Measurements from ENCODE around the gene ZNF511.

Gene ZNF511

DNA sequence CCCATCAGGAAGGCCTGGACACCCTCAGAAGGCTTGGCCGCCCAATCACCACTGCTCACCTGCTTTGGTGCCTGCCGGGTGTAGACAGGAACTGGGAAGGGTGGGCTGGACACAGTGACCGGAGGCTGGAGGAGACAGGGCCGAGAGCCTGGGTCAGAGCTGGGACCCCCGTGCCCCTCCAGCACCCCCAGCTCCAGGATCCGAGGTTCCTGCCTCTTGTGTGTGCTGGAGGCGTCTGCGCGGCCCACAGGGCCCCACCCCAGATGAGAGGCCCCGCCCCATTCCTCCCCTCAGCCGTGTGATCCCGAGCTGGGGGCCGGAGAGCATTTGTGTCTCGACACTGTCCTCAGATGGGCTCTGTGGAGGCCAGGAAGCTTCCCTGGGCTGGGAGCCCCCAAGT, 41.4 kb upstream of the ZNF511 start (continued):
- TF ChIP-seq ZNF24 (tag by site-specific recombination; IDR thresholded peaks at IDR 0.05) (no peak), ZNF707 (tag by site-specific recombination; IDR thresholded peaks at IDR 0.05) (no peak), OVOL3 (tag by site-specific recombination; IDR thresholded peaks at IDR 0.05) (no peak), ZNF555 (tag by site-specific recombination; conservative IDR thresholded peaks at IDR 0.05) (no peak), ZNF248 (tag by site-specific recombination; IDR thresholded peaks at IDR 0.05) (no peak), ZNF112 (tag by site-specific recombination; IDR thresholded peaks at IDR 0.05) (no peak)
- TF ChIP-seq, protein P1, sequence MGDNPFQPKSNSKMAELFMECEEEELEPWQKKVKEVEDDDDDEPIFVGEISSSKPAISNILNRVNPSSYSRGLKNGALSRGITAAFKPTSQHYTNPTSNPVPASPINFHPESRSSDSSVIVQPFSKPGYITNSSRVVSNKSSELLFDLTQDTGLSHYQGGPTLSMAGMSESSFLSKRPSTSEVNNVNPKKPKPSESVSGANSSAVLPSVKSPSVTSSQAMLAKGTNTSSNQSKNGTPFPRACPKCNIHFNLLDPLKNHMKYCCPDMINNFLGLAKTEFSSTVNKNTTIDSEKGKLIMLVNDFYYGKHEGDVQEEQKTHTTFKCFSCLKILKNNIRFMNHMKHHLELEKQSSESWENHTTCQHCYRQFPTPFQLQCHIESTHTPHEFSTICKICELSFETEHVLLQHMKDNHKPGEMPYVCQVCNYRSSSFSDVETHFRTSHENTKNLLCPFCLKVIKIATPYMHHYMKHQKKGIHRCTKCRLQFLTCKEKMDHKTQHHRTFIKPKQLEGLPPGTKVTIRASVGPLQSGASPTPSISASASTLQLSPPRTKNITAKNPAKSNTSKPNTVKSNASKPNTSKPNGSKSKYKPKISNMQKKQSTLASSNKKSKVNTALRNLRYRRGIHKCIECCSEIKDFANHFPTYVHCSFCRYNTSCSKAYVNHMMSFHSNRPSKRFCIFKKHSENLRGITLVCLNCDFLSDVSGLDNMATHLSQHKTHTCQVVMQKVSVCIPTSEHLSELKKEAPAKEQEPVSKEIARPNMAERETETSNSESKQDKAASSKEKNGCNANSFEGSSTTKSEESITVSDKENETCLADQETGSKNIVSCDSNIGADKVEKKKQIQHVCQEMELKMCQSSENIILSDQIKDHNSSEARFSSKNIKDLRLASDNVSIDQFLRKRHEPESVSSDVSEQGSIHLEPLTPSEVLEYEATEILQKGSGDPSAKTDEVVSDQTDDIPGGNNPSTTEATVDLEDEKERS (tag by site-specific recombination; IDR thresholded peaks at IDR 0.05): no peak

DNA sequence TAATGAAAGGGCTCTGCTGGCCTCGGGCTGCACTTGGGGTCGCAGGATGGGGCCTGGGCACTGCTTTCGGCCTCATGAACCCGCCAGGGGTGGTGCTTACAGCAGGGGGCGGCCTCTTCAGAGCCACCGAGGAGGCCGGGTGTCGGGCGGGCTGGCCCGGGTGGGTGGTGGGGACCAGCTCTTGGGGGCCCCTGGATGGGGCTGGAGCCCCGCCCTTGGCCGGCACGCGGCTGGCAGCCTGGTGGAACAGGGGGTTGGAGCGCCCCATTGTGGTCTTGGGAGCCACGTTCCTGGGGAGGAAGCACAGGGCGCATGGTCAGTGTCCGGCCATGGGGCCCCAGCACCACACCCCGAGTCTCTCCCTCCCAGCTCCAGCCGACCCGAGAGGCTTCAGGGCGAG, 40.9 kb upstream of the ZNF511 start:
- CTCF ChIA-PET: interaction anchor here (0.7 kb wide), 1 partner anchor 125 kb away, joined by 3 read pairs; no protein-coding TSS in a partner anchor
- Histone ChIP-seq H3K27ac (ENCODE audit: extremely low read depth, low read depth, low read length) (no peak overlapping the region), H3K4me3 (ENCODE audit: low read depth, low read length) (no peak overlapping the region), H3K9me3 (ENCODE audit: control insufficient read depth, insufficient read depth, low read depth, low read length) (no peaks in the 10 kb centered on the region), H3K36me3 (ENCODE audit: control insufficient read depth in 2 of 2, insufficient read depth in 1 of 2, low read length in 2 of 2) (peaks cover 0 to 10% of the 10 kb centered on the region in 2 experiments; a peak in 1 of 3 replicates), H3K4me1 (ENCODE audit: control insufficient read depth, insufficient read depth, low read length) (no peaks in the 10 kb centered on the region)
- POLR2A ChIA-PET: no interaction called here
- no peak for TF ChIP-seq OVOL3 (tag by site-specific recombination; IDR thresholded peaks at IDR 0.05)
- TF ChIP-seq ZNF670 (tag by site-specific recombination; IDR thresholded peaks at IDR 0.05; ENCODE audit: low read depth): no peak

DNA sequence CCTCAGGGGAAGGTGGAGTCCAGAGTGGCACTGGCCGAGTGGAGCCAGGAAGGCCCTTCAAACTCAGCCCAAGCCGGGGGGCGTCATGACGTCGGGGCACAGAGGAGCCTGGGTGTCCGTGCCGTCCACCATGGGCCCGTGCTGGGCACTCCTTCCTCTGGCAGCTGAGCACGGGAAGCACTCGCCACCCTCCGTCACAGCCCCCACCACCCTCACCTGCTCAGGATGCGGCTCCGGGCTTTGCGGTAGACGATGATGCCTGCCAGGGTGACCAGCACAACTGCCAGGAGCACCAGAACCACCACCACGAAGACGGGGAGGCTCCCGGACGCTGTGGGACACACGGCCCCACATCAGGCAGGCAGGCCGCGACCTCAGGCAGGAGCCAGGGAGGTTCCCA, 40.2 kb upstream of the ZNF511 start:
- CTCF ChIA-PET: interaction anchor here (0.5 kb wide), 1 partner anchor 328 kb away, joined by 5 read pairs; no protein-coding TSS in a partner anchor

More for the DNA sequence above, 40.2 kb upstream of the ZNF511 start:
- Histone ChIP-seq H3K27ac (ENCODE audit: extremely low read depth, low read depth, low read length) (no peak overlapping the region), H3K4me3 (ENCODE audit: low read depth, low read length) (no peak overlapping the region), H3K4me1 (ENCODE audit: control insufficient read depth, insufficient read depth, low read length) (no peaks in the 10 kb centered on the region), H3K9me3 (ENCODE audit: control insufficient read depth, insufficient read depth, low read depth, low read length) (no peaks in the 10 kb centered on the region), H3K36me3 (ENCODE audit: control insufficient read depth in 2 of 2, insufficient read depth in 1 of 2, low read length in 2 of 2) (peaks cover 0 to 10% of the 10 kb centered on the region in 2 experiments; a peak in 1 of 3 replicates)
- TF ChIP-seq, protein P2, sequence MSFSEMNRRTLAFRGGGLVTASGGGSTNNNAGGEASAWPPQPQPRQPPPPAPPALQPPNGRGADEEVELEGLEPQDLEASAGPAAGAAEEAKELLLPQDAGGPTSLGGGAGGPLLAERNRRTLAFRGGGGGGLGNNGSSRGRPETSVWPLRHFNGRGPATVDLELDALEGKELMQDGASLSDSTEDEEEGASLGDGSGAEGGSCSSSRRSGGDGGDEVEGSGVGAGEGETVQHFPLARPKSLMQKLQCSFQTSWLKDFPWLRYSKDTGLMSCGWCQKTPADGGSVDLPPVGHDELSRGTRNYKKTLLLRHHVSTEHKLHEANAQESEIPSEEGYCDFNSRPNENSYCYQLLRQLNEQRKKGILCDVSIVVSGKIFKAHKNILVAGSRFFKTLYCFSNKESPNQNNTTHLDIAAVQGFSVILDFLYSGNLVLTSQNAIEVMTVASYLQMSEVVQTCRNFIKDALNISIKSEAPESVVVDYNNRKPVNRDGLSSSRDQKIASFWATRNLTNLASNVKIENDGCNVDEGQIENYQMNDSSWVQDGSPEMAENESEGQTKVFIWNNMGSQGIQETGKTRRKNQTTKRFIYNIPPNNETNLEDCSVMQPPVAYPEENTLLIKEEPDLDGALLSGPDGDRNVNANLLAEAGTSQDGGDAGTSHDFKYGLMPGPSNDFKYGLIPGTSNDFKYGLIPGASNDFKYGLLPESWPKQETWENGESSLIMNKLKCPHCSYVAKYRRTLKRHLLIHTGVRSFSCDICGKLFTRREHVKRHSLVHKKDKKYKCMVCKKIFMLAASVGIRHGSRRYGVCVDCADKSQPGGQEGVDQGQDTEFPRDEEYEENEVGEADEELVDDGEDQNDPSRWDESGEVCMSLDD (tag by site-specific recombination; IDR thresholded peaks at IDR 0.05): no peak
- TF ChIP-seq, protein P3, sequence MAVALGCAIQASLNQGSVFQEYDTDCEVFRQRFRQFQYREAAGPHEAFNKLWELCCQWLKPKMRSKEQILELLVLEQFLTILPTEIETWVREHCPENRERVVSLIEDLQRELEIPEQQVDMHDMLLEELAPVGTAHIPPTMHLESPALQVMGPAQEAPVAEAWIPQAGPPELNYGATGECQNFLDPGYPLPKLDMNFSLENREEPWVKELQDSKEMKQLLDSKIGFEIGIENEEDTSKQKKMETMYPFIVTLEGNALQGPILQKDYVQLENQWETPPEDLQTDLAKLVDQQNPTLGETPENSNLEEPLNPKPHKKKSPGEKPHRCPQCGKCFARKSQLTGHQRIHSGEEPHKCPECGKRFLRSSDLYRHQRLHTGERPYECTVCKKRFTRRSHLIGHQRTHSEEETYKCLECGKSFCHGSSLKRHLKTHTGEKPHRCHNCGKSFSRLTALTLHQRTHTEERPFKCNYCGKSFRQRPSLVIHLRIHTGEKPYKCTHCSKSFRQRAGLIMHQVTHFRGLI (tag by site-specific recombination; IDR thresholded peaks at IDR 0.05): 0 out of 2 replicates have a peak, but pooled peaks have one; percentile 29
- TF ChIP-seq, protein P4, sequence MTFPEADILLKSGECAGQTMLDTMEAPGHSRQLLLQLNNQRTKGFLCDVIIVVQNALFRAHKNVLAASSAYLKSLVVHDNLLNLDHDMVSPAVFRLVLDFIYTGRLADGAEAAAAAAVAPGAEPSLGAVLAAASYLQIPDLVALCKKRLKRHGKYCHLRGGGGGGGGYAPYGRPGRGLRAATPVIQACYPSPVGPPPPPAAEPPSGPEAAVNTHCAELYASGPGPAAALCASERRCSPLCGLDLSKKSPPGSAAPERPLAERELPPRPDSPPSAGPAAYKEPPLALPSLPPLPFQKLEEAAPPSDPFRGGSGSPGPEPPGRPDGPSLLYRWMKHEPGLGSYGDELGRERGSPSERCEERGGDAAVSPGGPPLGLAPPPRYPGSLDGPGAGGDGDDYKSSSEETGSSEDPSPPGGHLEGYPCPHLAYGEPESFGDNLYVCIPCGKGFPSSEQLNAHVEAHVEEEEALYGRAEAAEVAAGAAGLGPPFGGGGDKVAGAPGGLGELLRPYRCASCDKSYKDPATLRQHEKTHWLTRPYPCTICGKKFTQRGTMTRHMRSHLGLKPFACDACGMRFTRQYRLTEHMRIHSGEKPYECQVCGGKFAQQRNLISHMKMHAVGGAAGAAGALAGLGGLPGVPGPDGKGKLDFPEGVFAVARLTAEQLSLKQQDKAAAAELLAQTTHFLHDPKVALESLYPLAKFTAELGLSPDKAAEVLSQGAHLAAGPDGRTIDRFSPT (tag by site-specific recombination; IDR thresholded peaks at IDR 0.05): no peak
- 0 out of 2 replicates have a peak, but pooled peaks have one; percentile 23 for TF ChIP-seq ZNF10 (tag by site-specific recombination; IDR thresholded peaks at IDR 0.05)
- POLR2A ChIA-PET: no interaction called here

All from HEK293 (cell line).